Limb (tissue), 2 donors: ENCODE results near the gene TMEM50B.
"Not testable (repeated sequence)": the region's sequence is repeated elsewhere in the genome, so short reads cannot be mapped to it uniquely, and the experiment has no call there.

Experiments used
- DNase-seq, 2 donors: peaks; one replicate each; pipeline ENCODE4 v3.0.0-alpha.2; 2016; ENCODE audit errors: extremely low spot score in 2 of 2

TMEM50B gene

GRCh38 chr21:33478182-33478581 lies 1.6 kb downstream of the TMEM50B start:
- no peak for DNase-seq

DNA sequence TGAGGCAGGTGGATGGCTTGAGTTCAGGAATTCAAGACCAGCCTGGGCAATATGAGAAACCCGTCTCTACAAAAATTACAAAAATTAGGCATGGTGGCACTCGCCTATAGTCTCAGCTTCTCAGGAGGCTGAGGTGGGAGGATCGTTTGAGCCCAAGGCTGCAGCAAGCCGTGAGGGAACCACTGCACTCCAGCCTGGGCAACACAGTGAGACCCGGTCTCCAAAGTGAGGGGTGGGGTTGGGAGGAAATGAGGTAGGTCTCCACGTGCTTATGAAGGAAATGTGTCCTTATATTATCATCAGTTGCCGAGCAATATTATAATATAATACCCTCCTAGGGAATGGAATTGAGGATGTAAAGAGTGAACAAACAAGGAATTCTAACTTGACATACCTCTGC lies 2.7 kb downstream of the TMEM50B start:
- DNase-seq: no peak

- no peak for DNase-seq
These were observed 6.4 kb downstream of the TMEM50B start for GRCh38 chr21:33473344-33473743.

DNA sequence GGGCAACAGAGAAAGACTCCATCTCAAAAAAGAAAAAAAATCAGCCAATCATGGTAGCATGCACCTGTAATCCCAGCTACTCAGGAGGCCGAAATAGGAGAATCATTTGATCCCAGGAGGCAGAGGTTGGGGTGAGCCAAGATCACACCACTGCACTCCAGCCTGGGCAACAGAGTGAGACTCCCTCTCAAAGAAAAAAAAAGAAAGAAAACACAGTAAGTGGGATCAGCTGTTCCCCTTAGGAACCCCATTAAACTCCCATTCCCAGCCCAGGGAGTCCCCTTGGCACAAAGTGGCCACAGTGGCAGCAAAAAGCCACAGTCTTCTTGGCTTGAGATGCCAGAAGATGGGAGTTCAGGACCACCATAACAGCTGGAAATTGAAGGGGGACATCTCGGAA lies 9.1 kb downstream of the TMEM50B start:
- DNase-seq: no peak

GRCh38 chr21:33469183-33469582 lies 10.6 kb downstream of the TMEM50B start:
- DNase-seq: not testable (repeated sequence)

DNA sequence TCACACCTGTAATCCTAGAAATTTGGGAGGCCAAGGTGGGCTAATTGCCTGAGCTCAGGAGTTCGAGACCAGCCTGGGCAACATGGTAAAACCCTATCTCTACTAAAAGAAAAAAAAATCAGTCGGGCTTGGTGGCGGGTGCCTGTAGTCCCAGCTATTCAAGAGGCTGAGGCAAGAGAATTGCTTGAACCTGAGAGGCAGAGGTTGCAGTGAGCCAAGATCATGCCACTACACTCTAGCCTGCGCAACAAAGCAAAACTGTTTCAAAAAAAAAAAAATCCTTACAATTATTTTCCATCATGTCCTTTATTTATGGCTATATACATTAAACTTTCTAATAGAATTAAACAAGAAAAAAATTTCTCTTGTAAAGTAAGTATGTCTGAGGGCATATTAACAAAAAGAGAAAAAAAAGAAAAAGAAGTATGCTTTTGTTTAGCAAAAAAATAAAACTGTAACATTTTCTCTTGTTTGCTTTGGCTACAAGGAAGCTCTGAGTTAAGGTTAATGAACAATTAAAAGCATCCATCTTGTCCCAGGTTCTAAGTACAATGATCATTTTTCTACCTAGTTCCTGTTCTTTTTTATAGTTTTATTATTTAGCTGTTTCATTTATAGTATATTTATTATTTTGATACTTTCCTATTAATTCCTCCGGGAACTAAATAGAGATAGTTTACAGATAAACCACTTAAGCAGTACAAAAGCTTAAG lies 18.1 kb downstream of the TMEM50B start:
- no peak for DNase-seq

DNA sequence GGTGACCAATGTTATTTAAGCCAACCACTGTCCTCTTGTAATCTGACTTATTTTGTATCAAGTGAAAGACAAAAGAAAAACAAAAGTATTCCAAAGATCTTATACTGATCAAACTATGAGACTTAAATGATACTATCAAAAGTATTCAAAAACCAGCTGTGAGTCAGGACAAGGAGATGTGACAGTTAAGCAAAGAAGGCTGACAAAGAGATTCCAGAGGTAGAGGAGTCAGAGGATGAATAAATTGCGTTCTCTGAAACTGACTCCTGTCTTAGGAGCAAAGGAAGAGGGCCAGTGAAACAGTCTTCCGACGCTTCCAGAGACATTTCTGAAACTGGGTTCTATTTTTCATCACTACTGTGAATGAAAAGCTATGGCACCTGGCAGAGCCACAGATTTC lies 20.9 kb downstream of the TMEM50B start:
- no peak for DNase-seq

DNA sequence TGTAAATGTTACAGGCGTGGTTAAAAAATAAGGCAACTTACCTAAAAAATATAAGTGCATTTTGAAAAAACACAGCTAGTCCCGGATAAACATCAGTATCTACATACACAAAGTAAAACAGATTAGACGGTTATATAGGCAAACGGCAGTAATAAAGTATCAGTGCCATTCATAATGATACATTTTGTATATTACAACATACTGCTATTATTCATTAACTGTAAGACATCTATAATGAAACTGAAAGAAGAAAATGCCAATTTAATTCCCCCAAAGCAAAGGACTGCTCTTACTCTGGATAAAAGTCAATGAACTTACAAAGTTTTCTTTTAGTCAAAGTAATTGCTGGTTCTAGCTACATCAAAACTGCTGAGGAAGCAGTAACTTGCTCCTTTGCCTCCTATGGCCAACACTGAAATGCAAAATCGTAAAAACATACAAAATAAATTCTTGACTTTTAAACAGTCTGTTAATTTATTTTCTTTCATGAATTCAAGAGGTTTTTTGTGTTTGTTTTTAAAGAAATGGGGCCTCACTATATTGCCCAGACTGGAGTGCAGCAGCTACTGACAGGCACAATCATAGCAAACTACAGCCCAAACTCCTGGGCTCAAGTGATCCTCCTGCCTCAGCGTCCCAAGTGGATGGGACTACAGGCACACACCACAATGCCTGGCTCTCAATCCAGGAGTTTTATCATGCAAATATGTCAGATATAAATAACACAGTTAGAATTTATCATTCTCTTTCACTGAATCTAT lies 23.9 kb downstream of the TMEM50B start:
- no peak for DNase-seq

- no peak for DNase-seq
These were observed 27.4 kb downstream of the TMEM50B start for GRCh38 chr21:33452362-33452761.

DNA sequence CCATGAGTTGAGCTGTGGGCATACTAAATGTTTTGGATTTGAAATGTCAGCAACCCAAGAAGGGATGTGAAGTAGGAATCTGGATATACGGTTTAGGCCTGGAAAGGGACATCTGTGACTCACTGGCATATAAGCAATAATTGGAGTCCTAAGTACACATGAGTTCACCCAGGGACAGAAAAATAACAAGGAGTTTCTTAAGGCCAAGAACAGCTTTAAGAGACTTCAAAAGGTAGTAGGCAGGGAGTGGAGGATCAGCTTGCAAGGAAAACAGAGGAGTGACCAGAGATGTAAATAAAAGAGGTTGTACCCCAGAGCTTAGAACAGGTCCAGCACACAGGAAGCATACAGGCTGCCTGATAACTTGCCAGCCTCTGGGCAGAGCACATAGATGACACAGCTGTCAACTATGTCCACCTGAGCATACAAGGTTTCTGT lies 28.1 kb downstream of the TMEM50B start:
- no peak for DNase-seq

- DNase-seq: no peak
These were observed 30.2 kb downstream of the TMEM50B start for GRCh38 chr21:33449616-33450015.

DNA sequence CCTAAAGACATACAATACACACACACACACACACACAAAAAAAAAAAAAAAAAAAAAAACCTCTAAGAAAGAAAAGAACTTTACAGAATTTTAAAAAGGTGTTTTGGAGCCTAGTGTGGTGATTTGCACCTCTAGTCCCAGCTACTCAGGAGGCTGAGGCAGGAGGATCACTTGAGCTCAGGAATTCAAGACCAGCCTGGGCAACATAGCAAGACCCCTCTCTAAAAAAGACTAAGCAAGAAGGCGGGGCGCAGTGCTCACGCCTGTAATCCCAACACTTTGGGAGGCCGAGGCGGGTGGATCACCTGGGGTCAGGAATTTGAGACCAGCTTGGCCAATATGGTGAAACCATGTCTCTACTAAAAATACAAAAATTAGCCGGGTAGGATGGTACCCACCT lies 33.2 kb downstream of the TMEM50B start:
- not testable (repeated sequence) for DNase-seq

- DNase-seq: no peak
These were observed 35.3 kb downstream of the TMEM50B start for GRCh38 chr21:33444499-33444898.

DNA sequence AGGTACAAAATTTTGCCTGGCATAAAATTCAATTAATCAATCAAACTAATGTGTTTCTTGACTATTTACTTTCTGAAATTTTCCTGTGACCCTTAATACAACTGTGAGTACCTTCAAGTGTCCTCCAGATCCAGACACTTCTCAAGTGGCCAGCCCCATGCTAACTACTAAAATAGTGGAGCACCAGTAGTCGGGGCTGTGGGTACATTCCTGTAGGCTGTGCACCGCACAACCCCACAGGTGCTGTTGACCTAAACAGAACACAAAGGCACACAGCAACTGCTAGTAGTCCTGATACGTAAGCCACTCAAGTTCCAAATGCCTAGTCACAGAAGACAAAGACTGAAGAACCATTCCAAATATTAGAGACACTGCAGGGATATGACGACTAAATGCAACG lies 36.6 kb downstream of the TMEM50B start:
- no peak for DNase-seq

- no peak for DNase-seq
These were observed 38.0 kb downstream of the TMEM50B start for GRCh38 chr21:33441489-33442477.

DNA sequence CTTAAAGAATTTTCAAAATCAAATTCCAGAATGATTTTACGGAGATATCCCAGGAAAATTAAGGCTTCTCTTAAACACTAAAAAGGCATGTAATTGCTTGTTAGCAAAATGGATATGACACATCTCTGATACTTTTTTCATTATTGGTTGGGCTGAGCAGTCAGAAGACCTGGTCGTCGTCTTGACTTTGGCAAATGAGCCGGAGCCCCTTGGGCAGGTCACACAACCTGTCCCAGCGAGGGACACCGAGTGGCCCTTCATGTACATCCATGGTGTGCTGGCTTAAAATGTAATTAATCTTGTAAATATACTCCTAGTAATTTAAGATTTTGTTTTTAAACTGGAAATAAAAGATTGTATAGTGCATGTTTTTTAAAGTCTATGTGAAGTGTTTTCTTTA lies 42.6 kb downstream of the TMEM50B start:
- no peak for DNase-seq

GRCh38 chr21:33434770-33435360 lies 44.9 kb downstream of the TMEM50B start:
- DNase-seq: no peak

GRCh38 chr21:33433425-33434114 lies 46.2 kb downstream of the TMEM50B start:
- DNase-seq: no peak

GRCh38 chr21:33433001-33433400 lies 46.8 kb downstream of the TMEM50B start:
- DNase-seq: no peak

DNA sequence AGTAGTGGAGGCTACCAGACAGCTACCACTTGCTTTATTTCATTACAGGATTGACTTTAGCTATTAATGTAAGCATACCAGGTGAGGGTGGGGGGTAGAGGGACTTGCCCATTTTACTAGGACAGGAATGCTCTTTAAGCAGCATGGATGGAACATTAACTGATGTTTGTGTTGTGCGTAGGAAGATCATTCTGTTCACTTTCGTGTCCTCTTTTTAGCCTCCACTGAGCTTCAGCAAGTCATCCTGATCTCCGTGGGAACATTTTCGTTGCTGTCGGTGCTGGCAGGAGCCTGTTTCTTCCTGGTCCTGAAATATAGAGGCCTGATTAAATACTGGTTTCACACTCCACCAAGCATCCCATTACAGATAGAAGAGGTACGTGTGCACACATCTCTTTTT lies 47.3 kb downstream of the TMEM50B start:
- no peak for DNase-seq

GRCh38 chr21:33430858-33431257 lies 48.9 kb downstream of the TMEM50B start:
- no peak for DNase-seq
